ENCODE results near the gene CIZ1. TPM values are rescaled to one million over a fixed set of nuclear protein-coding genes. Genes with fewer than 3 reads are reported as not detected.

CIZ1 gene
- total and polyA plus RNA-seq, 7 experiments from 2014 or later: 11.2 to 163 (median 137) TPM

DNA sequence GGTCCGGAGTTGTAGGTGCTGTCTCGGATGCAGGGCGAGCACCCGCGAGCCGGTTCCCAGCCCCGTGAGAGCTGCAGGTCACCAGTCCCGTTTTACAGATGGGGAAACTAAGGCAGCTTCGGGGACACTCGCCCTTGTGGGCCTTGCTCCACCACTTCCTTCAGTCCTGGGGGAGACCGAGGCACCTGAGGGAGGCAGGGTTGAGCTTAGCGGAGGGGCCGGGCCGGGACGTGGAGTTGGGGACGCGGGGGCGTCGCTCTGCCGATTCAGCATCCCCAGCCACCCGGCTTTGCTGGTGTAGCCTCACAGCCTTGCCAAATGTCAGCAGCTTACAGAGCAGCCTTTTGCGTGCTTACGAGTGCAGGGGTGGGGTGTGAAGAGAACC lies 30.8 kb downstream of the CIZ1 start:
- peak overlapping the region; percentile 78 for H3K27ac ChIP-seq (ENCODE audit: low read depth, low read length)
- peak overlapping the region in 7 of 9 donors; percentile 51 to 93 (median 74) for H3K27ac Mint-ChIP-seq
- H3K9me3 Mint-ChIP-seq: no peaks in the 10 kb centered on the region
- peak overlapping the region; percentile 97 for H3K4me3 ChIP-seq (ENCODE audit: low read length)
- H3K9me3 ChIP-seq (ENCODE audit: control insufficient read depth in 2 of 3, low read length in 3 of 3): no peaks in the 10 kb centered on the region
- ATAC-seq (no peak), DNase-seq (peak in 7 of 9 donors; percentile 16 to 68 (median 26))
- peaks cover 11 to 12% of the 10 kb centered on the region in 2 donors for H3K4me1 ChIP-seq (ENCODE audit: control insufficient read depth in 2 of 2, insufficient read depth in 2 of 2, low read length in 2 of 2)
- intact Hi-C loops (cut with micrococcal nuclease): loop anchor here (1.0 to 2.0 kb wide), 12 partner anchors 31 to 710 kb away; partner anchors contain the start of genes CIZ1 (in 2 of the 2), DNM1 (in 2 of the 2), COQ4 (in 1 of the 2) and GOLGA2 (in 1 of the 2)
- peaks cover 0 to 28% (median 21%) of the 10 kb centered on the region in 7 donors for H3K4me1 Mint-ChIP-seq
- H3K27me3 ChIP-seq (ENCODE audit: control insufficient read depth in 2 of 2, insufficient read depth in 2 of 2, low read length in 2 of 2): no peaks in the 10 kb centered on the region
- POLR2A ChIA-PET: interaction anchor here (1.0 to 2.0 kb wide), 8 partner anchors 30 to 393 kb away, joined by 3 to 9 read pairs (median 4); partner anchors contain the start of genes CIZ1, GOLGA2 and SWI5
- CTCF ChIA-PET: interaction anchor here (0.8 kb wide), 1 partner anchor 32 kb away, joined by 3 read pairs; no protein-coding TSS in a partner anchor
- H3K36me3 ChIP-seq (ENCODE audit: control insufficient read depth in 2 of 3, insufficient read depth in 3 of 3, low read length in 3 of 3): peaks cover 0 to 23% (median 0%) of the 10 kb centered on the region in 3 experiments
- H3K36me3 Mint-ChIP-seq: peaks cover 0 to 11% (median 6%) of the 10 kb centered on the region in 5 donors
- peak overlapping the region; percentile 79 to 90 (median 82) for H3K4me3 Mint-ChIP-seq
- H3K27me3 Mint-ChIP-seq: no peaks in the 10 kb centered on the region

DNA sequence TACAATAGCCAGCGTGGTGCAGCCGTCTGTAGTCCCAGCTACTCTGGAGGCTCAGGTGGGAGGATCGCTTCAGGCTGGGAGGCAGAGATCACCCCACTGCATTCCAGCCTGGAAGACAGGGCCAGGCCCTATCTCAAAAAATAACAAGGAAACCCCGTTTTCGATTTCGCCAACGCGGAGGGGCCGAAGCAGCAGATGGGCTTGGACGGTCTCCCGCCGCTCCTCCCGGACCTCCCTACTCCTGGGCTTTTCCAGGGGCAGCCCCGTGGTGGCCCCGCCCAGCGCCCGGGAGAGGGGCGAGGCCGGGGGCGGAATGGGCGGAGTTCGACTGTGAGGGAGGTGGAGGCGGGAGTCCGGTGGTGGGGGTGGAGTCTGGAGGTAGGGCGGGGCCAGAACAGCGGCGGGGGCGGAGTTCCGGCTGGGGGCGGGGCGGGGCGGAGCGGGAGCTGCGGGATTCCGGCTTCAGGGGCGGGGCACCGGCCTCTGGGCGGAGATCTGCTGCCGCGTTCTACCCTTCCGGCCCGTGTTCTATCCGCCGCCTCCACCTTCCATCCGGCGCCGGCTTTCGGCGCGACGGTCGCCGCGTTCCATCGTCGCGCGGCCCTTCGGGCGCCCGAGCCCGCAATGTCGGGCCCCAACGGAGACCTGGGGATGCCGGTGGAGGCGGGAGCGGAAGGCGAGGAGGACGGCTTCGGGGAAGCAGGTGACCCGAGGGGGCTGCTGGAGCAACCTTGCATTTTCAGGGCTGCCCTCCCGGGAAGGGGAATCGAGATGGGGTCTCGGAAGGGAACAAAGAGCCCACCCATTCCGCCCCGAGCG lies 31.4 kb downstream of the CIZ1 start, which contains the start of gene BBLN:
BBLN (plus strand) TSS at position 482 of the 819 bp plus-strand sequence; CDS start at position 625, 143 bp downstream.
- peak; percentile 78 to 94 (median 87) for DNase-seq
- Mint-ChIP-seq H3K9me3 (no peaks in the 10 kb centered on the region), H3K36me3 (peaks cover 0 to 11% (median 6%) of the 10 kb centered on the region in 5 donors), H3K4me1 (peaks cover 0 to 28% (median 21%) of the 10 kb centered on the region in 7 donors), H3K4me3 (peak within 1 kb of the TSS; percentile 79 to 90 (median 82)), H3K27ac (peak within 1 kb of the TSS; percentile 84 to 95 (median 93)), H3K27me3 (no peaks in the 10 kb centered on the region)
- Histone ChIP-seq H3K27me3 (ENCODE audit: control insufficient read depth in 2 of 2, insufficient read depth in 2 of 2, low read length in 2 of 2) (no peaks in the 10 kb centered on the region), H3K36me3 (ENCODE audit: control insufficient read depth in 2 of 3, insufficient read depth in 3 of 3, low read length in 3 of 3) (peaks cover 0 to 23% (median 0%) of the 10 kb centered on the region in 3 experiments), H3K4me3 (ENCODE audit: low read length) (peak within 1 kb of the TSS; percentile 97), H3K9me3 (ENCODE audit: control insufficient read depth in 2 of 3, low read length in 3 of 3) (no peaks in the 10 kb centered on the region), H3K27ac (ENCODE audit: low read depth, low read length) (peak within 1 kb of the TSS; percentile 78), H3K4me1 (ENCODE audit: control insufficient read depth in 2 of 2, insufficient read depth in 2 of 2, low read length in 2 of 2) (peaks cover 11 to 12% of the 10 kb centered on the region in 2 donors)
- CTCF ChIA-PET: interaction anchor here (0.7 to 0.8 kb wide), 2 partner anchors 31 to 35 kb away, joined by 3 read pairs; no protein-coding TSS in a partner anchor
- POLR2A ChIA-PET: interaction anchor here (0.7 to 4.1 kb wide), 13 partner anchors 17 to 393 kb away, joined by 3 to 27 read pairs (median 4); partner anchors contain the start of genes CIZ1, GOLGA2, PTGES2 and SWI5
- intact Hi-C loops (cut with micrococcal nuclease): loop anchor here (1.0 to 5.0 kb wide), 13 partner anchors 31 to 709 kb away; partner anchors contain the start of genes CIZ1 (in 2 of the 2), DNM1 (in 2 of the 2), COQ4 (in 1 of the 2) and GOLGA2 (in 1 of the 2)
- ATAC-seq: peak; percentile 94

DNA sequence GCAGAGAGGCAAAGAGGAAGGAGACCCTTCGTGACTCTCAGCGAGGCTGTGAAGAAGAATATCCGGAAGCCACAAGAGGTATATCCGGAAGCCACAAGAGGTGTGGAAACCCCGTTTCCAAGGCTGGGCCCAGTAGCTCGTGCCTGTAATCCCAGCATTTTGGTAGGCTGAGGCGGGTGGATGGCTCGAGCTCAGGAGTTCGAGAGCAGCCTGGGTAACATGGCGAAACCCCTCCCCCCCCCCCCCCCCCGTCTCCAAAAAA lies 31.9 kb downstream of the CIZ1 start:
- CTCF ChIA-PET: interaction anchor here (0.7 kb wide), 1 partner anchor 36 kb away, joined by 3 read pairs; no protein-coding TSS in a partner anchor
- peaks cover 0 to 28% (median 21%) of the 10 kb centered on the region in 7 donors for H3K4me1 Mint-ChIP-seq
- POLR2A ChIA-PET: interaction anchor here (0.7 to 4.1 kb wide), 12 partner anchors 17 to 394 kb away, joined by 3 to 27 read pairs (median 4); partner anchors contain the start of genes CIZ1, GOLGA2, PTGES2 and SWI5

DNA sequence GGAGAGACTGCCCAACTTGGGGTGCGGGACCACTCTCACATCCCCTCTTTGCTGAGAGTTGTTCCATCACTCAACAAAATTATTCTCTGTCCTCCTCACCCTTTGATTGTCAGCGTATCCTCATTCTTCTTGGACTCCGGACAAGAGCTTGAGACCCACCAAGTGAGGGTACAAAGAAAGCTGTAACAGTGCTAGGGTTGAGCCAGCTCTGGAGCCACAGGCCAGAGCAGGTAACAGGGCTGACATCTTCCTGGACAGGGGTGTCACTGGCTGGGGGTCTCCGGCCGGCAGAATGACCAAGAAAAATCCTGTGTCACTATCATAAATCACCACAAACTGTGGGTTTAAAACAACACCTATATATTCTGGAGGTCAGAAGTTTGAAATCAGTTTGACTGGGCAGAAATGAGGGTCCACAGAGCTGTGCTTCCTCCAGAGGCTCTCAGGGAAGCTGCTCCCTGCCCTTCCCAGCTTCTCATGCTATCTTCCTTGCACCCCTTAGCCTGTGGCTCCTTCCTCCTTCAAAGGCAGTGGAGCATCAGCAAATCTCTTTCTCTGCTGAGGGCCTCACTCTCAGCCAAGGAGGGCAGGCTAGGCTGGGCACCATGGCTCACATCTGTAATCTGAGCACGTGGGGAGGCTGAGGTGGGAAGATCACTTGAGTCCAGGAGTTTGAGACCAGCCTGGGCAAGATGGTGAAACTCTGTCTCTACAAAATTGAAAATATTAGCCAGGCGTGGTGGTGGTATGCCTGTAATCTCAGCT lies 35.5 kb downstream of the CIZ1 start:
- H3K36me3 Mint-ChIP-seq: no peaks in the 10 kb centered on the region
- DNase-seq (no peak), ATAC-seq (no peak)
- Histone ChIP-seq H3K9me3 (ENCODE audit: control insufficient read depth in 2 of 3, low read length in 3 of 3) (no peaks in the 10 kb centered on the region), H3K36me3 (ENCODE audit: control insufficient read depth in 2 of 3, insufficient read depth in 3 of 3, low read length in 3 of 3) (no peaks in the 10 kb centered on the region), H3K4me3 (ENCODE audit: low read length) (no peak overlapping the region), H3K27ac (ENCODE audit: low read depth, low read length) (no peak overlapping the region), H3K4me1 (ENCODE audit: control insufficient read depth in 2 of 2, insufficient read depth in 2 of 2, low read length in 2 of 2) (peaks cover 5 to 6% of the 10 kb centered on the region in 2 donors), H3K27me3 (ENCODE audit: control insufficient read depth in 2 of 2, insufficient read depth in 2 of 2, low read length in 2 of 2) (no peaks in the 10 kb centered on the region)
- ChIA-PET POLR2A (interaction anchor here (4.1 kb wide), 1 partner anchor 28 kb away, joined by 27 read pairs; the partner anchor contains the start of gene PTGES2), CTCF (no interaction called here)
- peaks cover 0 to 2% (median 0%) of the 10 kb centered on the region in 11 donors for H3K9me3 Mint-ChIP-seq
- peak overlapping the region in 5 of 9 donors; percentile 19 to 55 (median 25) for H3K27ac Mint-ChIP-seq
- intact Hi-C loops (cut with micrococcal nuclease): loop anchor here in 1 of 2 donors (5.0 kb wide), 1 partner anchor 39 kb away; no protein-coding TSS in a partner anchor
- peaks cover 2 to 10% (median 6%) of the 10 kb centered on the region in 7 donors for H3K4me1 Mint-ChIP-seq
- H3K4me3 Mint-ChIP-seq: no peak overlapping the region
- peaks cover 0 to 1% (median 0%) of the 10 kb centered on the region in 5 donors for H3K27me3 Mint-ChIP-seq

More for the DNA sequence above, 31.9 kb downstream of the CIZ1 start:
- H3K9me3 Mint-ChIP-seq: no peaks in the 10 kb centered on the region
- no peaks in the 10 kb centered on the region for H3K27me3 Mint-ChIP-seq
- Histone ChIP-seq H3K4me1 (ENCODE audit: control insufficient read depth in 2 of 2, insufficient read depth in 2 of 2, low read length in 2 of 2) (peaks cover 11 to 12% of the 10 kb centered on the region in 2 donors), H3K27ac (ENCODE audit: low read depth, low read length) (peak overlapping the region; percentile 78), H3K27me3 (ENCODE audit: control insufficient read depth in 2 of 2, insufficient read depth in 2 of 2, low read length in 2 of 2) (no peaks in the 10 kb centered on the region), H3K36me3 (ENCODE audit: control insufficient read depth in 2 of 3, insufficient read depth in 3 of 3, low read length in 3 of 3) (peaks cover 0 to 18% (median 0%) of the 10 kb centered on the region in 3 experiments), H3K4me3 (ENCODE audit: low read length) (peak overlapping the region; percentile 78), H3K9me3 (ENCODE audit: control insufficient read depth in 2 of 3, low read length in 3 of 3) (no peaks in the 10 kb centered on the region)
- intact Hi-C loops (cut with micrococcal nuclease): loop anchor here in 1 of 2 donors (5.0 kb wide), 1 partner anchor 42 kb away; no protein-coding TSS in a partner anchor
- peak overlapping the region; percentile 84 to 95 (median 93) for H3K27ac Mint-ChIP-seq
- peak in 8 of 9 donors; percentile 36 to 78 (median 62) for DNase-seq
- peak; percentile 54 for ATAC-seq
- H3K4me3 Mint-ChIP-seq: peak overlapping the region; percentile 76 to 90 (median 82)
- peaks cover 0 to 9% (median 6%) of the 10 kb centered on the region in 5 donors for H3K36me3 Mint-ChIP-seq

DNA sequence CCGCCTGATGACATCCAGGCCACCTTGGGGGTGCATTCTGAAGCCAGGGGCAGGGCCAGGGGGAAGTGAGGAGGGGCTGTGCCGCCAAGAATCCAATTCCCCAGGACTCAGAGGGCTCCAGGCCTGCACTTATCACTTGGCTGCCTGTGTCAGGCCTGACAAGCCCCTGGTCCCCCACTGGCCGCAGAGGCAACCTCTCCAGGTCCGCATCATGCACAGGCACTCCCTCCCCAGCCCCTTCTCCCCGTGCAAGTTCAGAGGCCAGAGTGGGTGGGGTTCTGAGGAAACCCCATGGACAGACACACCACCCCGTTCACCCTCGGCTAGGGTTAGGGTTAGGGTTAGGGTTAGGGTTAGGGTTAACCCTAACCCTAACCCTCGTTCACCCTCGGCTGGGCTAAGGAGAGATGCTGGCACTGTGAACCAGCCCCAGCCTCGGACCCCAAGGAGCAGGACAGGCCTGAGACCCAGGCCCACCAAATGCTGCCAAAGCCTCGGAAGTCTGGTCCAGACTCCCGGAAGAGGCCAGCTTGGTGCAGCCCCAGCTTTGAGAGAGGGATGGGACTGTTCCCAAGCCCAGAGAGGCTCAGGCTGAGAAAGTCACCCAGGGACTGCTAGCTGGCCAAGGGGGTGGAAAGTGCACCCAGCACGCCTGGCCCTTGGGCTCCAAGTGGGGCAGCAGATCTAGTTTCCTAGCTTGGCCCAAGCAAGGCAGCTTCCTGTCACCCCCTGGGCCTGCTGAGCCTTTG lies 37.3 kb downstream of the CIZ1 start:
- H3K9me3 Mint-ChIP-seq: peaks cover 0 to 2% (median 0%) of the 10 kb centered on the region in 11 donors
- CTCF ChIA-PET: no interaction called here
- H3K27me3 ChIP-seq (ENCODE audit: control insufficient read depth in 2 of 2, insufficient read depth in 2 of 2, low read length in 2 of 2): no peaks in the 10 kb centered on the region
- H3K4me1 ChIP-seq (ENCODE audit: control insufficient read depth in 2 of 2, insufficient read depth in 2 of 2, low read length in 2 of 2): peaks cover 0 to under 1% of the 10 kb centered on the region in 2 donors
- H3K4me3 ChIP-seq (ENCODE audit: low read length): no peak overlapping the region
- peaks cover 0 to 4% (median 0%) of the 10 kb centered on the region in 5 donors for H3K27me3 Mint-ChIP-seq
- no peak overlapping the region for H3K4me3 Mint-ChIP-seq
- H3K9me3 ChIP-seq (ENCODE audit: control insufficient read depth in 2 of 3, low read length in 3 of 3): no peaks in the 10 kb centered on the region
- intact Hi-C loops (cut with micrococcal nuclease): no loop called here
- ATAC-seq (no peak), DNase-seq (no peak)
- H3K4me1 Mint-ChIP-seq: peaks cover under 1 to 7% (median under 1%) of the 10 kb centered on the region in 7 donors
- no peak overlapping the region for H3K27ac Mint-ChIP-seq
- no peaks in the 10 kb centered on the region for H3K36me3 Mint-ChIP-seq
- no peak overlapping the region for H3K27ac ChIP-seq (ENCODE audit: low read depth, low read length)
- no peaks in the 10 kb centered on the region for H3K36me3 ChIP-seq (ENCODE audit: control insufficient read depth in 2 of 3, insufficient read depth in 3 of 3, low read length in 3 of 3)
- POLR2A ChIA-PET: no interaction called here

Measured in naive thymus-derived CD4-positive, alpha-beta T cell (primary cell).